ENCODE results near the gene LUC7L.

DNA sequence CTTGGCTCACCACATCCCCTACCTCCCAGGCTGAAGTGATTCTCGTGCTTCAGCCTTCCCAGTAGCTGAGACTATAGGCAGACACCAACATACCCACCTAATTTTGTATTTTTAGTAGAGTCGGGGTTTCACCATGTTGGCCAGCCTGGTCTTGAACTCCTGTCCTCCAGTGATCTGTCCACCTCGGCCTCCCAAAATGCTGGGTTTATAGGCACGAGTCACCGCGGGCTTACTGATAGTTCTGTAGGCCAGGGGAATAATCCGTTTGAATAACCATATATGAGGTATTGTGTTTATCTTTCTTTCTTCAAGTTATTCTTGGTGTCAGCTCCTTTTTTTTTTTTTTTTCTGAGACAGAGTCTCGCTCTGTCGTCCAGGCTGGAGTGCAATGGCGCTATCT lies 13.0 kb upstream of the LUC7L start:
- TF ChIP-seq EZH2phosphoT487 (IDR thresholded peaks at IDR 0.05; ENCODE audit: borderline replicate concordance, low read length), result no peak
- TF ChIP-seq, protein P1, sequence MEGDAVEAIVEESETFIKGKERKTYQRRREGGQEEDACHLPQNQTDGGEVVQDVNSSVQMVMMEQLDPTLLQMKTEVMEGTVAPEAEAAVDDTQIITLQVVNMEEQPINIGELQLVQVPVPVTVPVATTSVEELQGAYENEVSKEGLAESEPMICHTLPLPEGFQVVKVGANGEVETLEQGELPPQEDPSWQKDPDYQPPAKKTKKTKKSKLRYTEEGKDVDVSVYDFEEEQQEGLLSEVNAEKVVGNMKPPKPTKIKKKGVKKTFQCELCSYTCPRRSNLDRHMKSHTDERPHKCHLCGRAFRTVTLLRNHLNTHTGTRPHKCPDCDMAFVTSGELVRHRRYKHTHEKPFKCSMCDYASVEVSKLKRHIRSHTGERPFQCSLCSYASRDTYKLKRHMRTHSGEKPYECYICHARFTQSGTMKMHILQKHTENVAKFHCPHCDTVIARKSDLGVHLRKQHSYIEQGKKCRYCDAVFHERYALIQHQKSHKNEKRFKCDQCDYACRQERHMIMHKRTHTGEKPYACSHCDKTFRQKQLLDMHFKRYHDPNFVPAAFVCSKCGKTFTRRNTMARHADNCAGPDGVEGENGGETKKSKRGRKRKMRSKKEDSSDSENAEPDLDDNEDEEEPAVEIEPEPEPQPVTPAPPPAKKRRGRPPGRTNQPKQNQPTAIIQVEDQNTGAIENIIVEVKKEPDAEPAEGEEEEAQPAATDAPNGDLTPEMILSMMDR (IDR thresholded peaks at IDR 0.05; ENCODE audit: low read depth, low read length, poor library complexity, severe bottlenecking), result no peak

Data from DOHH2 (cell line).